Liver (tissue), 3 donors: Measurements from ENCODE around the gene F5.
A peak's percentile ranks its signal among the peaks of the same experiment; 100 is the strongest.

ENCODE experiments used
- CTCF ChIP-seq: fragments of 150-350 bp; IDR thresholded peaks from 2 replicates; pipeline ENCODE4 v1.5.1; 2017; ENCODE audit warnings: improper control_type of control experiment, low read depth, low read length; ENCODE audit not compliant: missing input control
- HNF4A ChIP-seq, 2 donors: conservative IDR thresholded peaks; 2 replicates each; pipeline ENCODE4 v1.6.1; 2016; ENCODE audit warnings: antibody characterized with exemption in 2 of 2, mild to moderate bottlenecking in 2 of 2
- HNF4G ChIP-seq: IDR thresholded peaks from 2 replicates; pipeline ENCODE4 v1.6.1; 2016; ENCODE audit warnings: antibody characterized with exemption
- RXRA ChIP-seq, 2 donors: IDR thresholded peaks; 2 replicates each; pipeline ENCODE4 v1.6.1; 2017 to 2018; ENCODE audit warnings: antibody characterized with exemption in 2 of 2, mild to moderate bottlenecking in 1 of 2
- SP1 ChIP-seq: IDR thresholded peaks from 2 replicates; pipeline ENCODE4 v1.6.1; 2018; ENCODE audit warnings: antibody characterized with exemption, mild to moderate bottlenecking
- donor health status: healthy.
- donor health status: healthy.

GRCh38 chr1:169565335-169566271, 20.7 kb downstream of the F5 start:
- TF ChIP-seq RXRA (IDR thresholded peaks at IDR 0.05) (peak; percentile 25 to 37), CTCF (no peak), HNF4A (conservative IDR thresholded peaks at IDR 0.05) (peak; percentile 63 to 82), SP1 (no peak), HNF4G (peak; percentile 23)
